ENCODE measurements around the gene SLC12A9. TPM values are rescaled to one million over a fixed set of nuclear protein-coding genes. Genes with fewer than 3 reads are reported as not detected.
A peak's percentile ranks its signal among the peaks of the same experiment; 100 is the strongest.

The SLC12A9 gene
- total RNA-seq, 2 experiments from 2014 or later = 44.1 to 49.1 TPM

GRCh38 chr7:100818366-100818765 is 34.1 kb upstream of the SLC12A9 start:
- ChIA-PET CTCF (interaction anchor here (0.9 kb wide), 1 partner anchor 59 kb away, joined by 6 read pairs; no protein-coding TSS in a partner anchor), POLR2A (no interaction called here)
- Mint-ChIP-seq H3K4me1 (no peaks in the 10 kb centered on the region), H3K4me3 (no peak overlapping the region), H3K27me3 (no peaks in the 10 kb centered on the region), H3K36me3 (ENCODE audit: low read depth) (no peaks in the 10 kb centered on the region), H3K9me3 (no peaks in the 10 kb centered on the region), H3K27ac (no peak overlapping the region)
- DNase-seq = no peak

- CTCF ChIA-PET = no interaction called here
- Mint-ChIP-seq H3K36me3 (ENCODE audit: low read depth) (no peaks in the 10 kb centered on the region), H3K27ac (no peak overlapping the region), H3K4me3 (no peak overlapping the region), H3K27me3 (no peaks in the 10 kb centered on the region), H3K9me3 (no peaks in the 10 kb centered on the region), H3K4me1 (no peaks in the 10 kb centered on the region)
- DNase-seq = no peak
- POLR2A ChIA-PET = no interaction called here
Measured at GRCh38 chr7:100818825-100819224, 33.7 kb upstream of the SLC12A9 start.

- no peak overlapping the region for H3K4me3 Mint-ChIP-seq
- H3K27ac Mint-ChIP-seq = no peak overlapping the region
- no peaks in the 10 kb centered on the region for H3K36me3 Mint-ChIP-seq (ENCODE audit: low read depth)
- H3K4me1 Mint-ChIP-seq = no peaks in the 10 kb centered on the region
- CTCF ChIA-PET = no interaction called here
- no peak for DNase-seq
- no peaks in the 10 kb centered on the region for H3K9me3 Mint-ChIP-seq
- POLR2A ChIA-PET = no interaction called here
- peaks cover 2% of the 10 kb centered on the region for H3K27me3 Mint-ChIP-seq
Measured at GRCh38 chr7:100819586-100819985, 32.9 kb upstream of the SLC12A9 start.

- Mint-ChIP-seq H3K36me3 (ENCODE audit: low read depth) (no peaks in the 10 kb centered on the region), H3K27me3 (peaks cover 20% of the 10 kb centered on the region), H3K27ac (no peak overlapping the region), H3K9me3 (no peaks in the 10 kb centered on the region), H3K4me1 (peaks cover 11% of the 10 kb centered on the region), H3K4me3 (no peak overlapping the region)
- no peak for DNase-seq
- CTCF ChIA-PET = interaction anchor here (1.1 kb wide), 1 partner anchor 23 kb away, joined by 4 read pairs; no protein-coding TSS in a partner anchor
- POLR2A ChIA-PET = no interaction called here
Measured at GRCh38 chr7:100822236-100823139, 30.0 kb upstream of the SLC12A9 start.

- Mint-ChIP-seq H3K27me3 (peaks cover 26% of the 10 kb centered on the region), H3K36me3 (ENCODE audit: low read depth) (no peaks in the 10 kb centered on the region), H3K4me3 (no peak overlapping the region), H3K27ac (no peak overlapping the region), H3K9me3 (no peaks in the 10 kb centered on the region), H3K4me1 (peaks cover 16% of the 10 kb centered on the region)
- POLR2A ChIA-PET = no interaction called here
- CTCF ChIA-PET = no interaction called here
- DNase-seq = no peak
Measured at GRCh38 chr7:100823140-100823525, 29.4 kb upstream of the SLC12A9 start.

- POLR2A ChIA-PET = no interaction called here
- H3K27ac Mint-ChIP-seq = peak overlapping the region; percentile 36
- peaks cover 18% of the 10 kb centered on the region for H3K4me1 Mint-ChIP-seq
- peaks cover under 1% of the 10 kb centered on the region for H3K36me3 Mint-ChIP-seq (ENCODE audit: low read depth)
- CTCF ChIA-PET = no interaction called here
- no peak overlapping the region for H3K4me3 Mint-ChIP-seq
- no peak for DNase-seq
- H3K9me3 Mint-ChIP-seq = no peaks in the 10 kb centered on the region
- peaks cover 30% of the 10 kb centered on the region for H3K27me3 Mint-ChIP-seq
Measured at GRCh38 chr7:100823534-100823933, 29.0 kb upstream of the SLC12A9 start.

GRCh38 chr7:100824499-100825214 is 27.9 kb upstream of the SLC12A9 start:
- Mint-ChIP-seq H3K27ac (no peak overlapping the region), H3K9me3 (no peaks in the 10 kb centered on the region), H3K4me3 (no peak overlapping the region), H3K4me1 (peaks cover 21% of the 10 kb centered on the region), H3K27me3 (peaks cover 35% of the 10 kb centered on the region), H3K36me3 (ENCODE audit: low read depth) (peaks cover 2% of the 10 kb centered on the region)
- ChIA-PET POLR2A (no interaction called here), CTCF (no interaction called here)
- no peak for DNase-seq

GRCh38 chr7:100825215-100825671 is 27.3 kb upstream of the SLC12A9 start:
- POLR2A ChIA-PET = no interaction called here
- CTCF ChIA-PET = no interaction called here
- H3K9me3 Mint-ChIP-seq = no peaks in the 10 kb centered on the region

GRCh38 chr7:100825751-100826513 is 26.6 kb upstream of the SLC12A9 start:
- H3K4me1 Mint-ChIP-seq = peaks cover 21% of the 10 kb centered on the region
- H3K27ac Mint-ChIP-seq = peak overlapping the region; percentile 28
- no peak for DNase-seq
- ChIA-PET POLR2A (no interaction called here), CTCF (no interaction called here)
- peak overlapping the region; percentile 24 for H3K4me3 Mint-ChIP-seq
- peaks cover 2% of the 10 kb centered on the region for H3K36me3 Mint-ChIP-seq (ENCODE audit: low read depth)
- H3K27me3 Mint-ChIP-seq = peaks cover 40% of the 10 kb centered on the region
- no peaks in the 10 kb centered on the region for H3K9me3 Mint-ChIP-seq

More at GRCh38 chr7:100825215-100825671, 27.3 kb upstream of the SLC12A9 start:
- Mint-ChIP-seq H3K4me3 (no peak overlapping the region), H3K27me3 (peaks cover 38% of the 10 kb centered on the region), H3K27ac (no peak overlapping the region), H3K36me3 (ENCODE audit: low read depth) (peaks cover 2% of the 10 kb centered on the region), H3K4me1 (peaks cover 21% of the 10 kb centered on the region)
- DNase-seq = no peak

- H3K36me3 Mint-ChIP-seq (ENCODE audit: low read depth) = peaks cover 2% of the 10 kb centered on the region
- H3K27me3 Mint-ChIP-seq = peaks cover 42% of the 10 kb centered on the region
- H3K27ac Mint-ChIP-seq = peak overlapping the region; percentile 28
- H3K4me1 Mint-ChIP-seq = peaks cover 21% of the 10 kb centered on the region
- no peak for DNase-seq
- H3K4me3 Mint-ChIP-seq = peak overlapping the region; percentile 24
- H3K9me3 Mint-ChIP-seq = no peaks in the 10 kb centered on the region
- ChIA-PET CTCF (interaction anchor here (0.5 kb wide), 1 partner anchor 274 kb away, joined by 3 read pairs; no protein-coding TSS in a partner anchor), POLR2A (no interaction called here)
Measured at GRCh38 chr7:100826514-100827329, 25.8 kb upstream of the SLC12A9 start.

- Mint-ChIP-seq H3K4me1 (peaks cover 21% of the 10 kb centered on the region), H3K27me3 (peaks cover 42% of the 10 kb centered on the region), H3K36me3 (ENCODE audit: low read depth) (peaks cover 2% of the 10 kb centered on the region), H3K4me3 (peak within 1 kb of the TSS; percentile 49), H3K27ac (peak within 1 kb of the TSS; percentile 28), H3K9me3 (no peaks in the 10 kb centered on the region)
- no peak for DNase-seq
- ChIA-PET CTCF (interaction anchor here (1.0 to 1.3 kb wide), 2 partner anchors 13 to 25 kb away, joined by 3 read pairs; partner anchors contain the start of gene SLC12A9), POLR2A (no interaction called here)
Measured at GRCh38 chr7:100827330-100828226, 24.9 kb upstream of the SLC12A9 start, which contains the start of gene EPHB4. TSS of gene EPHB4 (minus strand) at chr7:100827523. CDS start at chr7:100827030, 493 bp downstream.

Measured in activated CD4-positive, alpha-beta T cell treated with anti-CD3 and anti-CD28 coated beads, Interleukin-2, amount 10 ng/mL, durations not matched to agents 7 days and 5 days (primary cell).